Stimulated activated CD4-positive, alpha-beta T cell treated with anti-CD3 and anti-CD28 coated beads, Interleukin-15, amount 100 ng/mL, for 1 hour (primary cell): ENCODE results near the gene PLEKHH1.
"Not testable (repeated sequence)": the region's sequence is repeated elsewhere in the genome, so short reads cannot be mapped to it uniquely, and the experiment has no call there.

ENCODE experiments used
- DNase-seq, 2 donors: peaks; one replicate each; pipeline ENCODE4 v3.0.0-alpha.2; 2020; ENCODE audit warnings: low read depth in 1 of 2, low spot score in 1 of 2

PLEKHH1 gene

DNA sequence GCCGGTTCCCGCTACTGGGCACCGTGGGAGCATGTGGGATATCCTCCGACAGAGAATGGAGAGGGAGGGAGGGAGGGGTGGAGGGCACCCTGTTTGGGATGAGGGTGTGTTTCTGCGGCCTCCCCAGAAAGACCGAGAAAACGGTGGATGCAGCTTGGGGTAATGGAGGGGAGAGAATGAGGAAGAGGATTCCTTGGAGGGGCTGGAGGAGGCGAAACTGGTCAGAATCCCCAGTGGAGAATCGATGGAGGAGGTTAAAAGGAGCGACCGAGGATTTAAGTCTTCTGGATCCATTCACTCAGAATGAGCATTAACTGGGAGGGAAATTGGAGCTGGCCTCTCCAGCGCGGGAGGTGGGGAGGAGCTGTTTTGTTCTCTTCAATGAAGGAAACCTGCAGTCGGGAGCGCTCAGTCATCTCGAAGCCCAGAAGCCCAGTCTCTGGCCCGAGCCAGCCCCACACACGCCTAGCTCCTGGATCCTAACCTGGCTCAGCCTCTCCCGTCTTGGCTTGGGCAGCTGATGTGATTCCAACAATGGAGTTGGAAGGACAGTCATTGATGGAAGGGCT, 87.2 kb downstream of the PLEKHH1 start:
- no peak for DNase-seq

DNA sequence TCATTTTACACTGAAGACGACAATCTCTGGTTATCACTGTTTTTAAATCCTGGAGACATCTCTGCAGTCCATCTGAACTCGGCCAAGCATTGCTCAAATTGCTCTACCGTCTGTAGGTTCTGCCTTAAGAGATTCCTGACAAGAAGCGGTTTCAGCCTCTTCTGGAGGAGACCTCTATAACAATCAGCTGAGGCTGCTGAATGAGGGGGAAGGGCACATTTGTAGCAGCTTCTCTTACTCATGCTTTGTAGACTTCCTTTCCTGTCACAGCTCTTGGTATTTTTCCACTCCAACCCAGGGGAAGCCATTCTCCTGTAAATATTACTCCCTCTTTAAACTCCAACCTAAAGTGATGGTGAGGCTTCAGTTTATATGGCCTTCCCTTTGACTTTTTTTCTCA, 89.6 kb downstream of the PLEKHH1 start:
- no peak for DNase-seq

DNA sequence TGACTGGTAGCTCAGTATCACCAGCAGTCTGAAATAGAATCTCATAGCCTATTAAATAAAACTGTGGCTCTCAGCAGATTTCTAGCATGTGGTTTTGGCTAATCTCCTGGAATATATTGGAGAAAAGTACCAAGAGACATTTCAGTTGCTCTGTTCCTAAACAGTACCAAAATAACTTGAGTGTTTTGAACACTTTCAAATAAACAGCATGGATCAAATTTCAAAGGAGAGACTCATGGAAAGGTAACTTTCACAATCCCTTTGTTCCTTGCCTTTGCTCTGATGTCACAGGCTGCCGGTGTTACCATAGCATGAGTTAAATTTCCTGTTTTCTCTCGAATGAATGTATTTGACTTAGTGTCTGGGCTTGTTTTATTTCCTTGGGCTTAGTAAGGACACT, 90.0 kb downstream of the PLEKHH1 start:
- DNase-seq: no peak

DNA sequence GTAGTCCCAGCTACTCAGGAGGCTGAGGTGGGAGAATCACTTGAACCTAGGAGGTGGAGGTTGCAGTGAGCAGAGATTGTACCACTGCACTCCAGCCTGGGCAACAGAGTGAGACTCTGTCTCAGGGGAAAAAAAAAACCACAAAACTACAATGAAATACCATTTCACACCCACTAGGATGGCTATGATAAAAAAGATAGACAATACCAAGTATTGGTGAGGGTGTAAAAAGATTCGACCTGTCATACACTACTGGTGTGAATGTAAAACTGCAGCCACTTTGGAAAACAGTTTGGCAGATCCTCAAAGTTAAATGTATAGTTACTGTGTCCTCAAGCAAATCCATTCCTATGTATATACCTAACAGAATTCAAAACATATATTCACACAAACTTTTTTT, 93.0 kb downstream of the PLEKHH1 start:
- DNase-seq: not testable (repeated sequence)

- no peak for DNase-seq
These were observed 94.4 kb downstream of the PLEKHH1 start for GRCh38 chr14:67627519-67627918.

GRCh38 chr14:67630186-67630585, 97.1 kb downstream of the PLEKHH1 start:
- DNase-seq: no peak

DNA sequence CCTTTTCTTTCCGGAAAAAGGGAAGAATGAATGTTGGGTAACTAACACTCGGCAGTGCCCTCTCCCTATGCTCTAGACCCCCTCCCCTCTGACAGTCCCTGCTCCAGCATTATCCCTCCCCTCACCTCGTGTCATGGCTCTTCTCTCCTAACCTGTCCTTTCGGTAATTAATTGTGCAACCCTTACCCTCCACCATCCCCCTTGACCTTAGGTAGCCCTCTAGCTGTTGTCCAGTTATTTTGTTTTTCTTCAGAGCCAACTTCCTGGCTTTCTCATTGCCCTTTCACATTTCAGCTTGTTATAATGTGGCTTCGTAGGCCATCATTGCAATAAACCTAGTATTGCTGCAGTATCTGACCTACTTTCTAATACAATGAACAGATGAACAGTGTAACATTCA, 97.8 kb downstream of the PLEKHH1 start:
- no peak for DNase-seq

GRCh38 chr14:67633451-67634147, 100.5 kb downstream of the PLEKHH1 start:
- no peak for DNase-seq

- no peak for DNase-seq
These were observed 103.3 kb downstream of the PLEKHH1 start for GRCh38 chr14:67636361-67636919.

DNA sequence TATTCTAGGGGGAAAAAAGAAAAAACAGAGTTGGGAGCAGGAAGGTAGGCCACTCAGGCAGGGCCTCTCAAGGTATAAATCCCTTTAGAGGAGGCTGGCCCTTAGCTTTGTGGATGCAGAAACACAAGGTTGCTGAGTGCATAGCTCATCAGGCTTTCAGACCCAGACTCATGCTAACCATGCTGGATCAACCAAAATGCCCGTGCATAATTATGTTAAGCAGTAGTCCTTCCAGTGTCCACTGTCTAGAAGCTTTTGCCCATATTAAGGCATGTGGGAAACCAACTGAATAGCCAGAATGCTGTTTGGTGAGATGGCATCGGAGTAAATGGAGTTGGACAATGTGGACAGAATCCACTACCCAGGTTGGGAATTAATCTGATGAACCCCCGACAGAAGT, 105.6 kb downstream of the PLEKHH1 start:
- no peak for DNase-seq
